T-helper 2 cell treated with Interferon-gamma antibody and Interleukin-4, amounts not matched to agents 100 ng/mL and 5 ng/mL, for 36 hours (primary cell): ENCODE measurements around the gene RAB28. TPM values are rescaled to one million over a fixed set of nuclear protein-coding genes. Genes with fewer than 3 reads are reported as not detected.

ENCODE experiments used
- intact Hi-C: fragments of 100-400 bp; cut with micrococcal nuclease; formaldehyde crosslinking; loops from one replicate; pipeline ENCODE4 v1.15.1; 2023
- total RNA-seq: library from RNA; stranded (reverse); gene quantifications from 2 replicates; pipeline ENCODE4 v1.2.3, GENCODE V29; 2022

The RAB28 gene
- total RNA-seq, 1 donor from 2014 or later: 16.7 TPM

- intact Hi-C loops: no loop called here
Observed at GRCh38 chr4:13384055-13384454, 100.1 kb downstream of the RAB28 start.

DNA sequence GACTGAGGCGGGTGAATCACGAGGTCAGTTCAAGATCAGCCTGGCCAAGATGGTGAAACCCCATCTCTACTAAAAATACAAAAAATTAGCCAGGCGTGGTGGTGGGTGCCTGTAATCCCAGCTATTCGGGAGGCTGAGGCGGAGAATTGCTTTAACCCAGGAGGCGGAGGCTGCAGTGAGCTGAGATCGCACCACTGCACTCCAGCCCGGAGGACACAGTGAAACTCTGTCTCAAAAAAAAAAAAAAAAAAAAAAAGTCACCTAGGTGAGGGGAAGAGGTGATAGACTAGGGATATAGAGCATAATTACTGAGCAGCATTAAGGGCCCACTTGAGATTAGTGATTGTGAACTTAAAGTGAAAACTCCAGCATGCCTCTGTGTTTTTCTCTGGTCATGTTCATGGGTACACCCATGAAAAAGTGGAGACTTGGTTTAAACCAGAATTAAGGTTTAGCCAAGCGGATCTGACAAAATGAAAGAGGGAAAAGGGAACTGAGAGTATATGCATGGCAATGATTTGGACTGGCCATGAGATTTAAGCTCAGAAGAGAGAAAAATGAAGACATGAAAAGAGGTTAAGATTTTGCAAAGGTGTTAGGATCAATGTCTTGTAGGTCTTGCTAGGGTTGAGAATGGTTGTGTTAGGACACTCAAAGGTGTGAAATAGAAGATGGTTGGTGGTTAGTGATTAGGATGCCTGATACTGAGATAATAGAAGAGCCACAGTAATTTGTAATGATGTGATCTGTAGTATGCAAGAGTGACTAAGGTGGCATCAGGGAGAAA lies 105.0 kb downstream of the RAB28 start:
- intact Hi-C loops: no loop called here

DNA sequence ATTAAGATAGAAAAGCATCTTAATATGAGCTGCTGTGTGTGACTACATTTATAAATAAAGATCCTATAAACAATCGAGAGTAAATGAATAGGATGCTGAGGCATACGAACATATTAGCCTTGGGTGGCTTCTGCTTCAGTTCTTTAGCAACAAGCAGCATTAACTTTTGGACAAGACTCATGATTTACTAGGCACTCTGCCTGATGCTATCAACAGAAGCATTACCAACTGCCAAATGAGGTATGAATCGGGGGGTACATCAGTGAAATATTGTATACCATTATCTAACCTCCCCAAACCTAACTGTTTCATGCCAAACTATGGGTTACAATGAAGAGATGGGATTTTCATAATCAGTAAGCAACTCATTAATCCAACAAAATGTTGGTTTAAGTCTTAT lies 113.1 kb downstream of the RAB28 start:
- intact Hi-C loops: no loop called here

DNA sequence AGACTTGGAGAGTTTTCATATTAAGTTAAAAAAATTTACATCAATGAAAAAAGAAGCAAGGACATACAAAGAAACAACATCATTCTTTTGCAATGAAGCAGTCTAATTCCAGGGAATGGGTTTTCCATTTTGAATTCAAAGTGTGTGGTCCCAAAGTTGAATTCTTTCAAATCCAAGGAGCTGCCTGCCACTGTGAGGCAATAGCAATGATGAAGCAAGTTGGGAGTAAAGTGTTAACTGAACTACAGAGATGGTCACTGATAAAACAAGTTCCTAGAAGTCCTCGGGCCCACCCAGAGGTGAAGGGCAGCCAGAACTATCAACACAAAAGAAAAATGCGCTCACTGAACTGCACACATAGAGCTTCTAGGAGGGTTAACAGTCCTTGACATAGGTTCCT lies 115.9 kb downstream of the RAB28 start:
- intact Hi-C loops: no loop called here

- intact Hi-C loops: no loop called here
Observed at GRCh38 chr4:13367691-13368090, 116.4 kb downstream of the RAB28 start.

DNA sequence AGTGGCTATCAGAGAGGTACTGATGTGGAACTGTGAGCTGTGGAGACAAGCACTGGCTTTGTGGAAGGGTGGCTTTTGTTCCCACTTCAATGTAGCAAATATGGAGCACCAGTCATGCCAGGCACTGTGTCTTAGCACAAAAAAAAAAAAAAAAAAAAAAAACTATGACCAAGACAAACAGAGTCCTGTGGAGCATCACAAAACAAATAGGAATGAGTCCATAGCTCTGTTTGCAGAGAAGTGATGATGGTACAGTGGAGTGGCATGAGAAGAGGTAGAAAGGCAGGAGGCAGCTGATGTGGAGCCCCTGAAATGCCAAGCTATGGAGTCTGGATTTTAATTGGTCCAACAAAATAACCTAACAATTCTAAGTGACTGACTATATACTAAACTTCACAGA lies 116.9 kb downstream of the RAB28 start:
- intact Hi-C loops: no loop called here

- intact Hi-C loops: no loop called here
Observed at GRCh38 chr4:13365195-13365594, 118.9 kb downstream of the RAB28 start.

GRCh38 chr4:13364653-13365052 lies 119.5 kb downstream of the RAB28 start:
- intact Hi-C loops: no loop called here

- intact Hi-C loops: no loop called here
Observed at GRCh38 chr4:13364172-13364571, 120.0 kb downstream of the RAB28 start.

DNA sequence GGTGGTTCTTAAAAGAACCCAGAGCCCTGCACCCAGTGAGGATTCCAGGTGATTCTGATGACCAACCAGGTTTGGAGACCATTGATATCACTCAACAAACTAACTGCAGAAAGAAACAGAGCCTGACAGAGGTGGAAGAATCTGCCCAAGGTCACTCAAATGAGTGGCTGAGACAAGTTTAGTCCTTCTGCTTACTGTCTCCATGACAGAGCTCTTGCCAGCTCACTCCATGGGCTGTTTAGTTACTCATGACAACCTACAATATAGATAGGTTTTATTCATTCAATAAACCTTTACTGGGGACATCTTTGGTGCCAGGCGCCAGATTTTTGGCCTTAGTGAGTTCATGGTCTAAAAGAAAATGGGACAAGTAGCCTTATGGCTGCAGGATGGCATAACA lies 124.3 kb downstream of the RAB28 start:
- intact Hi-C loops: no loop called here

DNA sequence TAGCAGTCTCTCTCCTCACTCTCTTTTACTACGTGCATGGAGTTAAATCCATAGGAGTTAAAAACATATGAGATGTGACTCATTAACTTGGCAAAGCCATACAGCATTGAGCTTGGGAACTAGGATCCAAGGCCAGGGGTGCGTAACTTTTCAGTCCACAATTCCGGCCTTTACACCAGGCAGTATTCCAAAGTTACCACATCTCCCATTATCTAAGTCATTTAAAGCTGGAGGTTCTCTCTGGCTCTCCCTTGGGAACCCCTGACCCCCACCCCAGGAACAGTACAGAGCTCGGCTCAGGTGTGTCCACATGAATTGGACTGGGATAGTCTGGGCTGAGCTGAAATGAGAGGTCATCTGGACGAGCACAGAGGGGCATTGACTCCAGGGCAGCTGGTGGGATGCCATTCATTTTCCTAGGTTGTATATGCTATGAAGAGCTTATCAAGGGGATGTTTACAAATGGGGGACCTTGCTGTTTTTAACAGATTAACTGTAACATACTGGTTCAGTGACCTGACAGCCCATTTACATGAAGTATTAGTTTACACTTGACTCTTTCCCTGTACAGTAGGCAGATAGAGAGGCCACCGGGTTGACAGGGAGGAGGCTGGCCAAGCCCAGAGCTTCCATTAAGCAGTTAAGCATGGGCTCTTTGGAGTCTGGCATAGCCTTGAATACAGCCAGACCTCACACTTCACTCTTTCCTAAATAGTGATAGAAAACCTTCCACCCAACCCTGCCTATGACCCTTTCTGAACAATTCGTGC lies 128.8 kb downstream of the RAB28 start:
- intact Hi-C loops: no loop called here

DNA sequence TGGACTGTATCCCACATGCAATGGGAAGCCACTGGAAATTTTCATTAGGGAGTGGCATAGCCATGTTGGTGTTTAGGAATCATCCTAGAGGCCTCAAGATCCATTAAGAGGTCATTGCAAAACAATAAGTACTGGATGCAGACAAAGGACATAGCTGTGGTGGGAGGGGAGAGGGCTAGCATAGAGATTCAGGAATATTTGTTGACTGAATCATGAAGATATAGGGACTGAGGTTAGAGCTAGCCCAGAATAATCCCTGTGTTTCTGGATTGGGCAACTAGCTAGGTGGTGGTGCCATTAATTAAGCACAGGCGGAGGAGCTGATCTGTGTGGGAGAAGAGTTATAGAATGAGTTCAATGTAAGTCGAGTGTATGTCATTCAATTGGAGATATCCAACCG lies 135.0 kb downstream of the RAB28 start:
- intact Hi-C loops: no loop called here

DNA sequence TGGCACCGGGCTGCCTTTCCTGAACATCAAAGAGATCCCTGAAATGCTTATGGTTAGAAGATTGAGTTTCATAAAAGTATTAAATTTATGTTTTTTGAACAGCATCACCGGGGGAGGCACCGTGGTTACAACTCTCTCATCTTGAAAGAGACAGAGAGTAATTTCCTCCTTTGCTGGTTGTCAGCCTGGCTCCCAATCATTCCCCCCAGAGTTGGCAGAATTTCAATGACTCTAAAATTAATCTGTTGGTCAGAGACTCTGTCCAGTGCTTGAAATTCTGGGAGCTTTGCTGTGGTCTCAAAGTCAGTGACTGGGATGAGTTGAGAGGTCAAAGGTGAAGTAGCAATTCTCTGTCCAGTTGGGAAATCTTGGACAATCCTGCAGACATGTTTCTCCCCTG lies 135.9 kb downstream of the RAB28 start:
- intact Hi-C loops: no loop called here

- intact Hi-C loops: no loop called here
Observed at GRCh38 chr4:13347517-13348125, 136.5 kb downstream of the RAB28 start.

- intact Hi-C loops: no loop called here
Observed at GRCh38 chr4:13344216-13344615, 139.9 kb downstream of the RAB28 start.

GRCh38 chr4:13340672-13341071 lies 143.5 kb downstream of the RAB28 start:
- intact Hi-C loops: no loop called here

DNA sequence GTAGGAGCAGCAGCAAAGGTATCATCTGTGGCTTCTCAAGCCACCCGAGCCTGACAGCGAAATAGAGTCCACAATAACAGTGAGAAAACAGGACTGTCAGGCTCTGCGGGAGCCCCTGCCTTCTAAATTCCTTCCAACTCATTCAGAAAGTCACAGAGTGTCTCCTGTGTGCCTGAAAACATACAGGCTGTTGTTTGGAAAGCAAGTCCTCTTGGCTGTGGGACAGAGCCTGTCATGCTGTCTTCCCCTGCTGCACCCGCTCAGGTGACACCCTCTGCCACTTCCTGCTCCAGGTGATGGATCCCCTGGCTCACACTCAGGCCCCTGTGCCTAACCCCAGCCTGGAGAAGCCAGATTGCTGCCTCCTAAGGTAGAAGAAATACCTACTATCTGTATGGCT lies 152.3 kb downstream of the RAB28 start:
- intact Hi-C loops: no loop called here

GRCh38 chr4:13329963-13330362 lies 154.2 kb downstream of the RAB28 start:
- intact Hi-C loops: no loop called here

DNA sequence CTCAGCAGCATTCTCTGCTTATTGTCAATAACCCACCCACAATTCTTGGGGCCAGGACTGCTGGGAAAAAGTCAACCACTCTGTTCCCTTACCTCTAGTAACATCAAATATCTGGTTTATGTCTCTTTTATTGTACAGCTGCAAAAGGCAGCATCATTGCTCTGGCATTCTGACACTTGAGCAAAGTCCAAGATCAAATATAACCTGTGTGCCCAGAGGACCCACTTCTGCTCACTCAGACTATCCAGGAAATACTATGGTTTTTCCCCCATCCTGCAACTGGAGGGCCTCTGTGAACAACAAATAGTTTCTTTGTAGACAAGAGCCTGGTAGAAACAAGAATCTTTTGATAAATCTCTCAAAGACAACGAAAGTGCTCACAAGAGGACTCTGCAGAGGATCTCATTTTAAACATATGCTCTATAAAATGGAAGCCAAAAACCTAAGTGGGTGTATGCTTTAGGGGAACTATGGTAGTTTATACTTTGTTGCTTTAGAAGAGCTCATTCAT lies 154.7 kb downstream of the RAB28 start:
- intact Hi-C loops: no loop called here

DNA sequence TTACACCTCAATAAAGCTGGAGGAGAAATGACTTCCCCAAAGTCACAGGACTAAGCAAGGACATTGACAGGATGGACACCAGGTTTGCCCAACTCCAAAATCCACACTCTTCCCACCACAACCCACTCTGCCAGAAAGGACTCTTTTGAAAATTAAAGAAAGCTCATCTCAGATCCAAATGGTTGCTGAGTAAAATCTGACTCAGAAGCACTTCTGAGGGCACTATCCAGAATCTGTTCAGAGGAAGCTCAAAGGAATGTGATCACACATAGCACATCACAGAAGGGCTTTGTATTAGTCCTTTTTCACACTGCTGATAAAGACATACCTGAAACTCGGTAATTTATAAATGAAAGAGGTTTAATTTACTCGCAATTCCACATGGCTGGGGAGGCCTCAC lies 155.5 kb downstream of the RAB28 start:
- intact Hi-C loops: no loop called here

DNA sequence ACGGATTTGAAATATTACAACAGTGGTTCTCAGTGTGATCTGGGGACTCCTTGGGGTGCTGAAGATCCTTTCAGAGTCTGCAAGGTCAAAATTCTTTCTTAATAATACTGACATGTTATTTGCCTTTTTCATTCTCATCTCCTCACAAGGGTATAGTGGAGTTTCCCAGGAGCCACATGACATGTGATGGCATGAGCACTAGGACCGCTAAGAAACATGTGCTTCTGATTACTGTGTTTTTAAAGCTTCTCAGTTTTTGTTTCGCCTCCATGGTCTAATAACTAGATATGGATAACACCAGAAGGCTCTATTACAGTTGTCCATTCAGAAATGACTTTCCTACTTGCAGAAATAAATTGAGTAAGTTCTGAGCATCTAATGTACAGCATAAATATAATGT lies 156.1 kb downstream of the RAB28 start:
- intact Hi-C loops: no loop called here

DNA sequence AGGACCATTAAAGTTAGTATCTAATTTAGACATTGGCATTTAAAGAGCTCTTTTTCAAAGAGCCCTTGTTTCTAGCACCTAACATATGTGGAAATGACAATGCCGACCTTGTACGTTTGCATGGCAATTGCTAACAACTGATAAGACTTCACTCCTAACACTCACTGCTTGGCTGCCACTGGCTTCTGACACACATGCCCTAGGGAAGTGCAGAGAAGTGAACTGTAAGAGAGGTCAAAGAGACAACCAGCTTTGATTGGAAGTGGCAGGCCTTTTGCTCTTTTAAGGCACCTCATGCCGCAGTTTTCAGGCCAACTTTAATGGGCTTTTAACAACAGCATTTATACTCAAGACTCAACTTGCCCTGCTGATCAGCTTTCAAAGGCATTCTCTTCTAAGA lies 158.4 kb downstream of the RAB28 start:
- intact Hi-C loops: no loop called here
